T-helper 1 cell treated with Interleukin-12 subunit alpha and Interleukin-12 subunit beta and Interleukin-4 antibody, amounts not matched to agents 30 μg/mL and 1 μg/mL, for 36 hours (primary cell): ENCODE data around the gene ZNF620.
"Not testable (repeated sequence)": the region's sequence is repeated elsewhere in the genome, so short reads cannot be mapped to it uniquely, and the experiment has no call there.

ENCODE experiments used
- H3K27ac Mint-ChIP-seq: one replicate; pipeline ENCODE4 v1.8.0; 2021; ENCODE audit warnings: mild to moderate bottlenecking, mixed read lengths
- H3K27me3 Mint-ChIP-seq: one replicate; pipeline ENCODE4 v1.8.0; 2021; ENCODE audit warnings: low read depth, mixed read lengths
- H3K36me3 Mint-ChIP-seq: one replicate; pipeline ENCODE4 v1.8.0; 2021; ENCODE audit warnings: low read depth, mixed read lengths
- H3K4me1 Mint-ChIP-seq: one replicate; pipeline ENCODE4 v1.8.0; 2021; ENCODE audit warnings: low read depth, mixed read lengths
- H3K4me3 Mint-ChIP-seq: one replicate; pipeline ENCODE4 v1.8.0; 2021; ENCODE audit warnings: mild to moderate bottlenecking, moderate library complexity, mixed read lengths
- H3K9me3 Mint-ChIP-seq: one replicate; pipeline ENCODE4 v1.8.0; 2021; ENCODE audit warnings: mixed read lengths

The ZNF620 gene

GRCh38 chr3:40505599-40506462, at the start of gene ZNF620:
TSS of gene ZNF620 (plus strand) at chr3:40506039. CDS start at chr3:40506353, 314 bp downstream.
- Mint-ChIP-seq H3K9me3 (no peaks in the 10 kb centered on the region), H3K36me3 (peaks cover 18% of the 10 kb centered on the region), H3K27me3 (peaks cover 17% of the 10 kb centered on the region), H3K4me1 (peaks cover 20% of the 10 kb centered on the region), H3K4me3 (peak within 1 kb of the TSS; percentile 89), H3K27ac (peak within 1 kb of the TSS; percentile 77)

- Mint-ChIP-seq H3K9me3 (no peaks in the 10 kb centered on the region), H3K27ac (peak overlapping the region; percentile 92), H3K4me1 (peaks cover 33% of the 10 kb centered on the region), H3K36me3 (peaks cover 29% of the 10 kb centered on the region), H3K27me3 (no peaks in the 10 kb centered on the region), H3K4me3 (peak overlapping the region; percentile 88)
Observed at GRCh38 chr3:40456279-40456939, 49.4 kb upstream of the ZNF620 start.

- no peaks in the 10 kb centered on the region for H3K9me3 Mint-ChIP-seq
- peak within 1 kb of the TSS; percentile 88 for H3K4me3 Mint-ChIP-seq
- no peaks in the 10 kb centered on the region for H3K27me3 Mint-ChIP-seq
- H3K27ac Mint-ChIP-seq = peak within 1 kb of the TSS; percentile 92
- H3K4me1 Mint-ChIP-seq = peaks cover 30% of the 10 kb centered on the region
- H3K36me3 Mint-ChIP-seq = peaks cover 33% of the 10 kb centered on the region
Observed at GRCh38 chr3:40456940-40457823, 48.7 kb upstream of the ZNF620 start, which contains the start of gene RPL14. TSS of gene RPL14 (plus strand) at chr3:40457339. CDS start at chr3:40457472, 133 bp downstream.

GRCh38 chr3:40458473-40458872, 47.4 kb upstream of the ZNF620 start:
- Mint-ChIP-seq H3K4me1 (peaks cover 23% of the 10 kb centered on the region), H3K36me3 (peaks cover 40% of the 10 kb centered on the region), H3K9me3 (no peaks in the 10 kb centered on the region), H3K27me3 (no peaks in the 10 kb centered on the region), H3K27ac (peak overlapping the region; percentile 92), H3K4me3 (peak overlapping the region; percentile 88)

- peaks cover 58% of the 10 kb centered on the region for H3K36me3 Mint-ChIP-seq
- not testable (repeated sequence) for H3K27ac Mint-ChIP-seq
Observed at GRCh38 chr3:40460481-40460880, 45.4 kb upstream of the ZNF620 start.

GRCh38 chr3:40461161-40461560, 44.7 kb upstream of the ZNF620 start:
- Mint-ChIP-seq H3K4me1 (peaks cover 33% of the 10 kb centered on the region), H3K27ac (no peak overlapping the region), H3K27me3 (no peaks in the 10 kb centered on the region), H3K36me3 (peaks cover 64% of the 10 kb centered on the region), H3K4me3 (no peak overlapping the region), H3K9me3 (no peaks in the 10 kb centered on the region)

More at GRCh38 chr3:40460481-40460880, 45.4 kb upstream of the ZNF620 start:
- H3K4me3 Mint-ChIP-seq, H3K27me3 Mint-ChIP-seq, H3K9me3 Mint-ChIP-seq: not testable (repeated sequence)
- peaks cover 37% of the 10 kb centered on the region for H3K4me1 Mint-ChIP-seq

- Mint-ChIP-seq H3K36me3 (peaks cover 66% of the 10 kb centered on the region), H3K4me1 (peaks cover 28% of the 10 kb centered on the region)
- H3K27me3 Mint-ChIP-seq, H3K9me3 Mint-ChIP-seq, H3K4me3 Mint-ChIP-seq, H3K27ac Mint-ChIP-seq: not testable (repeated sequence)
Observed at GRCh38 chr3:40462838-40463237, 43.0 kb upstream of the ZNF620 start.

- Mint-ChIP-seq H3K27ac (peak overlapping the region; percentile 26), H3K4me1 (peaks cover 21% of the 10 kb centered on the region), H3K36me3 (peaks cover 62% of the 10 kb centered on the region), H3K4me3 (no peak overlapping the region), H3K9me3 (no peaks in the 10 kb centered on the region), H3K27me3 (no peaks in the 10 kb centered on the region)
Observed at GRCh38 chr3:40463579-40463978, 42.3 kb upstream of the ZNF620 start.

GRCh38 chr3:40464339-40465110, 41.3 kb upstream of the ZNF620 start:
- Mint-ChIP-seq H3K27ac (peak overlapping the region; percentile 59), H3K4me1 (peaks cover 18% of the 10 kb centered on the region), H3K27me3 (no peaks in the 10 kb centered on the region), H3K36me3 (peaks cover 56% of the 10 kb centered on the region), H3K9me3 (no peaks in the 10 kb centered on the region), H3K4me3 (peak overlapping the region; percentile 30)

- Mint-ChIP-seq H3K9me3 (no peaks in the 10 kb centered on the region), H3K4me1 (peaks cover 18% of the 10 kb centered on the region), H3K27me3 (no peaks in the 10 kb centered on the region), H3K36me3 (peaks cover 56% of the 10 kb centered on the region), H3K4me3 (no peak overlapping the region), H3K27ac (no peak overlapping the region)
Observed at GRCh38 chr3:40465111-40465407, 40.8 kb upstream of the ZNF620 start.

- H3K27me3 Mint-ChIP-seq = no peaks in the 10 kb centered on the region
- H3K4me3 Mint-ChIP-seq = no peak overlapping the region
- H3K4me1 Mint-ChIP-seq = peaks cover 16% of the 10 kb centered on the region
- no peak overlapping the region for H3K27ac Mint-ChIP-seq
- H3K9me3 Mint-ChIP-seq = no peaks in the 10 kb centered on the region
- peaks cover 53% of the 10 kb centered on the region for H3K36me3 Mint-ChIP-seq
Observed at GRCh38 chr3:40465456-40465855, 40.4 kb upstream of the ZNF620 start.

GRCh38 chr3:40468018-40468417, 37.8 kb upstream of the ZNF620 start:
- Mint-ChIP-seq H3K4me3 (no peak overlapping the region), H3K27ac (no peak overlapping the region), H3K27me3 (no peaks in the 10 kb centered on the region), H3K9me3 (no peaks in the 10 kb centered on the region), H3K36me3 (peaks cover 39% of the 10 kb centered on the region), H3K4me1 (peaks cover 16% of the 10 kb centered on the region)

- no peaks in the 10 kb centered on the region for H3K27me3 Mint-ChIP-seq
- no peak overlapping the region for H3K4me3 Mint-ChIP-seq
- no peaks in the 10 kb centered on the region for H3K9me3 Mint-ChIP-seq
- no peaks in the 10 kb centered on the region for H3K4me1 Mint-ChIP-seq
- H3K27ac Mint-ChIP-seq = no peak overlapping the region
- H3K36me3 Mint-ChIP-seq = peaks cover 15% of the 10 kb centered on the region
Observed at GRCh38 chr3:40470701-40471100, 35.1 kb upstream of the ZNF620 start.
